AG04449 (cell line): ENCODE measurements around the gene SIVA1.

Experiments
- CTCF ChIA-PET: fragments of 350-600 bp; formaldehyde crosslinking; extraction: SDS; loops from one replicate; lab custom pipeline; 2021; ENCODE audit warnings: antibody characterized with exemption; lab: Yijun Ruan, JAX
- POLR2A ChIA-PET: fragments of 400-600, 350-600 bp; formaldehyde crosslinking; extraction: SDS; loops from one replicate; lab custom pipeline; 2020; ENCODE audit warnings: antibody characterized with exemption, inconsistent platforms; lab: Yijun Ruan, JAX
- DNase-seq: peaks from one replicate; pipeline ENCODE4 v3.0.0-alpha.2; 2010; ENCODE audit warnings: low read depth, low spot score
- H3K4me3 ChIP-seq: 2 replicates; pipeline ENCODE4 v1.5.1; 2011; ENCODE audit warnings: low read depth, mild to moderate bottlenecking, control low read depth, low read length
- TF ChIP-seq, protein P1 (sequence below): IDR thresholded peaks from one replicate; pipeline ENCODE4 v1.5.1; 2011; ENCODE audit warnings: mild to moderate bottlenecking, moderate library complexity, low read length, control low read depth, inconsistent platforms; ENCODE audit not compliant: insufficient read depth; ENCODE audit errors: missing control alignments

Gene SIVA1

DNA sequence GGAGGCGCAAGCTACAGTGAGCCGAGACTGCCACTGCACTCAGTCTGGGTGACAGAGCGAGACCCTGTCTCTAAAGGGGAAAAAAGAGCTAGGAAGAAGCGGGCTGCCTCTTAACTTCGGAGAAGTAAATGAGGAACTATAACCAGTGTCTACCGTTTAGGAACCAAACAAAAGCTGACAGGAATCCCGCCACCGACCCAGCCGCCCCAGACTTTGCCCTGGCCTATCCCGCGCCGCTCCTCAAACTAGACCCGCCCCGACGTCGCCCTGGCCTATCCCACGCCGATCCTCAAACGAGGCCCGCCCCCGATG lies 568 bp upstream of the SIVA1 start:
- CTCF ChIA-PET: interaction anchor here (0.8 to 4.3 kb wide), 8 partner anchors 12 to 290 kb away, joined by 3 to 44 read pairs (median 3); no protein-coding TSS in a partner anchor
- no peak for DNase-seq
- POLR2A ChIA-PET: interaction anchor here (1.1 to 1.6 kb wide), 2 partner anchors 8 to 19 kb away, joined by 3 to 5 read pairs; no protein-coding TSS in a partner anchor

GRCh38 chr14:104753528-104754212 lies 723 bp downstream of the SIVA1 start:
- DNase-seq: no peak
- TF ChIP-seq, protein P1, sequence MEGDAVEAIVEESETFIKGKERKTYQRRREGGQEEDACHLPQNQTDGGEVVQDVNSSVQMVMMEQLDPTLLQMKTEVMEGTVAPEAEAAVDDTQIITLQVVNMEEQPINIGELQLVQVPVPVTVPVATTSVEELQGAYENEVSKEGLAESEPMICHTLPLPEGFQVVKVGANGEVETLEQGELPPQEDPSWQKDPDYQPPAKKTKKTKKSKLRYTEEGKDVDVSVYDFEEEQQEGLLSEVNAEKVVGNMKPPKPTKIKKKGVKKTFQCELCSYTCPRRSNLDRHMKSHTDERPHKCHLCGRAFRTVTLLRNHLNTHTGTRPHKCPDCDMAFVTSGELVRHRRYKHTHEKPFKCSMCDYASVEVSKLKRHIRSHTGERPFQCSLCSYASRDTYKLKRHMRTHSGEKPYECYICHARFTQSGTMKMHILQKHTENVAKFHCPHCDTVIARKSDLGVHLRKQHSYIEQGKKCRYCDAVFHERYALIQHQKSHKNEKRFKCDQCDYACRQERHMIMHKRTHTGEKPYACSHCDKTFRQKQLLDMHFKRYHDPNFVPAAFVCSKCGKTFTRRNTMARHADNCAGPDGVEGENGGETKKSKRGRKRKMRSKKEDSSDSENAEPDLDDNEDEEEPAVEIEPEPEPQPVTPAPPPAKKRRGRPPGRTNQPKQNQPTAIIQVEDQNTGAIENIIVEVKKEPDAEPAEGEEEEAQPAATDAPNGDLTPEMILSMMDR: no peak
- H3K4me3 ChIP-seq: peak overlapping the region; percentile 98
- POLR2A ChIA-PET: interaction anchor here (1.0 to 1.6 kb wide), 3 partner anchors 7 to 17 kb away, joined by 3 to 5 read pairs (median 3); no protein-coding TSS in a partner anchor
- CTCF ChIA-PET: interaction anchor here (0.7 to 4.3 kb wide), 4 partner anchors 11 to 67 kb away, joined by 3 to 44 read pairs (median 20); no protein-coding TSS in a partner anchor

More for the DNA sequence above, 568 bp upstream of the SIVA1 start:
- H3K4me3 ChIP-seq: peak overlapping the region; percentile 60
- TF ChIP-seq, protein P1: no peak

DNA sequence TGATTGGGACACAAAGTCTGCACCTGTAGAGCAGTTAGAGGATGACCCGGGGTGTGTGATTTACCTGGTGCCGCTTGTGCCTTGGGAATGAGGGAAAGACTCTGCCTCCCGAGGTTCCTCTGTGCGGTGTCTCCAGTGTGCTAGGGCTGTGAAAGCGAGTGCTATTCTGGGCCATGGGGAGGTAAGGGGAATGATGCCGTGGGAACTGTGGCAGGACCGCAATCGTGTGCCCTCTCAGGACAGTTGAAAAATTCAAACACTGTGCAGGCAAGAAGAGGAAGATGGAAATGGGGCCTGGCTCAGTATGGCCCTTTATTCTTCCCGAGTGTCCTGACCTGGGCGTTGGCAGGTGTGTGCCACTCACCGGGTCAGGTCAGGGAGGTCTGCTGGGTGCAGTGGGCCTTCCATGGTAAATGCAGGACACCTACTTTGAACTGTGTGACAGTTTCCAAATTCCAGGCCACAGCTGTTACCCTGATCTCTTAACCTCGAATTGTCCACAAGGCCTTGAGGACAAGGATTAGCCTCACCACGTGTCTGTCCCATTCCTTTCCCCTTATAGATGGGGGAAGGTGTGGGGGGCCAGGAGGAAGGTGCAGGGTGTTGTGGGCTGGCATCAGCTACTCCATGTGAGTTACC lies 1.4 kb downstream of the SIVA1 start:
- CTCF ChIA-PET: interaction anchor here (0.7 to 4.3 kb wide), 6 partner anchors 10 to 72 kb away, joined by 3 to 44 read pairs (median 4); no protein-coding TSS in a partner anchor
- no peak for DNase-seq
- H3K4me3 ChIP-seq: peak overlapping the region; percentile 98
- TF ChIP-seq, protein P1: no peak
- POLR2A ChIA-PET: interaction anchor here (1.0 to 1.6 kb wide), 2 partner anchors 12 to 17 kb away, joined by 3 to 5 read pairs; no protein-coding TSS in a partner anchor

DNA sequence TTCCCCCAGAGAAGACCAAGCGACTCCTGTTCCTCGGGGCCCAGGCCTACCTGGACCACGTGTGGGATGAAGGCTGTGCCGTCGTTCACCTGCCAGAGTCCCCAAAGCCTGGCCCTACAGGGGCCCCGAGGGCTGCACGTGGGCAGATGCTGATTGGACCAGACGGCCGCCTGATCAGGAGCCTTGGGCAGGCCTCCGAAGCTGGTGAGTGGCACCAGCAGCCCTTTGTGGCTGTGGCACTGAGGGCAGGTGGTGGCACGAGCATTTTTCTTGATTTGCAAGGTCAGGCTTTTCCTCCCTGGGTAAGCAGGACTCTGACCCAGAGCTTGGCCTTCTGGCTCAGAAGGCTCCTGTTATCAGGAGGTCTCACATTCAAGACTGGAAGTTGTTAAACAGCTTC lies 2.7 kb downstream of the SIVA1 start:
- no peak overlapping the region for H3K4me3 ChIP-seq
- TF ChIP-seq, protein P1: no peak
- DNase-seq: no peak
- CTCF ChIA-PET: interaction anchor here (1.2 to 4.3 kb wide), 3 partner anchors 9 to 70 kb away, joined by 3 to 44 read pairs (median 37); no protein-coding TSS in a partner anchor
- POLR2A ChIA-PET: no interaction called here

DNA sequence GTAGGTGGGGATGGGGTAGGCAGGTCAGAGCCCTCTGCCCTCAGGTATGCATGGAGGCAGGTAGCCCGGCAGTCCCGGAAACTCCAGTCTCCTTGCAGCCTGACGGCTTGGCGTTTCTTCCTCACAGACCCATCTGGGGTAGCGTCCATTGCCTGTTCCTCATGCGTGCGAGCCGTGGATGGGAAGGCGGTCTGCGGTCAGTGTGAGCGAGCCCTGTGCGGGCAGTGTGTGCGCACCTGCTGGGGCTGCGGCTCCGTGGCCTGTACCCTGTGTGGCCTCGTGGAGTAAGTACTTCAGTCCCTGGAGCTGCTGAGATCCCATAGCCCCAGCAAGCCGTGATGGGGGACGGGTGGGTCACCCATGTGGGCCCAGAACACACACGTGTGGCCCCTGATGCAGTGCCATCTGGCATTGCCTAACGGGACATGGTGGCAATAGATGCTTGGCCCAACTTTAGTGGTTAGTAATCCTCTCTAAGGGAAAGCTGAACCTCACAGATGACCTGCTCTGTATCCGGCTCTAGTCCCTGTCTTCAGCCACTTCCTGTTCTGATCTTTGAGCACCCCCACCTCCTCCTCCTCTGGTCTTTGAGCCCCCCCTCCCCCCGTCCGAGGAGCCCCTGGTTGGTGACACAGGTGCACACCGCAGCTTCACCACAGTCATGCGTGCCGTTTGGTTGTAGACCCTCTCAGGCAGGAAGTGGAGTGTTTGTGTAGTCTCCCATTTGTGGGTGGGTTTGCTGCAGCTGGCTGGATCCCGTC lies 3.7 kb downstream of the SIVA1 start:
- no peak for DNase-seq
- ChIA-PET CTCF (interaction anchor here (3.8 to 4.6 kb wide), 2 partner anchors 11 to 14 kb away, joined by 15 to 49 read pairs; no protein-coding TSS in a partner anchor), POLR2A (no interaction called here)
- H3K4me3 ChIP-seq: no peak overlapping the region
- TF ChIP-seq, protein P1: no peak
